Measurements from ENCODE around the gene DHX40. TPM values are rescaled to one million over a fixed set of nuclear protein-coding genes. Genes with fewer than 3 reads are reported as not detected.

DHX40 gene
- total and polyA plus RNA-seq, 2 experiments from 2014 or later: 12.5 to 43.8 TPM

- WGBS (ENCODE audit: low lambda C conversion rate, missing lambda C conversion rate): 67% methylated on average over 1 of the region's 1 CpG
- Histone ChIP-seq H3K27me3 (no peaks in the 10 kb centered on the region), H3K79me2 (peaks cover 36% of the 10 kb centered on the region), H3K4me1 (ENCODE audit: insufficient read depth) (peaks cover 28% of the 10 kb centered on the region), H3K9me3 (ENCODE audit: low read depth) (no peaks in the 10 kb centered on the region), H3K27ac (peak overlapping the region; percentile 95), H3K36me3 (replicated peaks; ENCODE audit: insufficient read depth, low read depth) (no peaks in the 10 kb centered on the region), H4K20me1 (ENCODE audit: insufficient read depth, poor library complexity, severe bottlenecking) (peaks cover 16% of the 10 kb centered on the region), H3K4me2 (peak overlapping the region; percentile 86), H3K9me2 (replicated peaks; ENCODE audit: insufficient read depth) (no peaks in the 10 kb centered on the region), H2AFZ (no peak overlapping the region), H3K4me3 (no peak overlapping the region)
- peak; percentile 12 for DNase-seq (ENCODE audit: low spot score)
- no peak for TF ChIP-seq EZH2 (IDR thresholded peaks at IDR 0.05; ENCODE audit: borderline replicate concordance)
- TF ChIP-seq CTCF (IDR thresholded peaks at IDR 0.05; ENCODE audit: poor library complexity): no peak
- TF ChIP-seq EZH2phosphoT487 (IDR thresholded peaks at IDR 0.05; ENCODE audit: low read depth, severe bottlenecking, unreplicated experiment): no peak
Measured at GRCh38 chr17:59617156-59617732, 51.8 kb downstream of the DHX40 start.

- WGBS (ENCODE audit: low lambda C conversion rate, missing lambda C conversion rate): under 1% methylated on average over 11 of the region's 11 CpGs
- H3K4me1 ChIP-seq (ENCODE audit: insufficient read depth): peaks cover 36% of the 10 kb centered on the region
- peak overlapping the region; percentile 42 for H2AFZ ChIP-seq
- H3K79me2 ChIP-seq: peaks cover 53% of the 10 kb centered on the region
- H3K27me3 ChIP-seq: no peaks in the 10 kb centered on the region
- TF ChIP-seq EZH2phosphoT487 (IDR thresholded peaks at IDR 0.05; ENCODE audit: low read depth, severe bottlenecking, unreplicated experiment): no peak
- no peak for TF ChIP-seq CTCF (IDR thresholded peaks at IDR 0.05; ENCODE audit: poor library complexity)
- TF ChIP-seq EZH2 (IDR thresholded peaks at IDR 0.05; ENCODE audit: borderline replicate concordance): no peak
- H4K20me1 ChIP-seq (ENCODE audit: insufficient read depth, poor library complexity, severe bottlenecking): peaks cover 34% of the 10 kb centered on the region
- peak overlapping the region; percentile 95 for H3K27ac ChIP-seq
- H3K9me3 ChIP-seq (ENCODE audit: low read depth): no peaks in the 10 kb centered on the region
- no peaks in the 10 kb centered on the region for H3K36me3 ChIP-seq (replicated peaks; ENCODE audit: insufficient read depth, low read depth)
- DNase-seq (ENCODE audit: low spot score): no peak
- peak overlapping the region; percentile 86 for H3K4me2 ChIP-seq
- H3K4me3 ChIP-seq: peak overlapping the region; percentile 68
- no peaks in the 10 kb centered on the region for H3K9me2 ChIP-seq (replicated peaks; ENCODE audit: insufficient read depth)
Measured at GRCh38 chr17:59619035-59619297, 53.6 kb downstream of the DHX40 start.

DNA sequence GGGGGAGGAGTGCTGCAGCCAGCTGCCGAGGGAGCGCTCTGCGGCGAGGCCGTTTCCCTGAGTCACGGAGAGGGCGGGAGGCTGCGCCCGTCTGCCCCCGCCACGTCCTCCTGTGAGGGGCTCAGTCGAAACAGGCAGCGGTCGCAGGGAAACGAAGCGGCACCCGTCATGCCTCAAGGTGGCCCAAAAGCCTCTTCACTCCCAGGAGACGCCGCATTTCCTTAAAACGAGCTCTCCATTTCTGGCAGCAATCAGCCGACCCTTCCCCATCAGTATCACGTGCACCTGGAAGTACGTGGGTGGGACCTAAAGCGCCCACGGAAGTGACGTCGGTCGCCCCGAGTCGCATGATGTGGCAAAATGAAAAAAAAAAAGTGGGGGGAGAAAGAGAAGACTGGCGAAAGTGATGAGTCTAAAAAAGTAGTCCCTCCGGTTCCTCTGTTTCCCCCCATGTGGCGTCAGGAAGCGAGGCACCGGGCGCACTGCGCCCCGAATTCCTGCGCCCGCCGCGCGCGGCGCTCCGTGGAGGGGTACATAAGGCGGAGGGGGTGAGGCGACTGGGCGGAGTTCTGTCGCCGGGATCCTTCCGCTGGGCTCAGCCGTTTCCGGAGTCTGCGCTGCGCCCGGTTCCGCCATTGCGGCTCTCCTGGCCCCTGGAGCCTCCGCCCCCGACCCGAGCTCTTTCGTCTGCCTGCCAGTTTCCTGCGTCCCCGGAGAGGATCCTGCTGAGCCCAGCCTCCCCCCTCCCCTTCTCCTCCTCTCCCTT, 54.1 kb downstream of the DHX40 start, which contains the start of gene CLTC:
TSS of gene CLTC (plus strand) at position 598 of the 766 bp plus-strand sequence. CDS start 237 bp downstream, outside the sequence.
- TF ChIP-seq EZH2 (IDR thresholded peaks at IDR 0.05; ENCODE audit: borderline replicate concordance) (no peak), CTCF (IDR thresholded peaks at IDR 0.05; ENCODE audit: poor library complexity) (no peak), EZH2phosphoT487 (IDR thresholded peaks at IDR 0.05; ENCODE audit: low read depth, severe bottlenecking, unreplicated experiment) (no peak)
- H3K4me1 ChIP-seq (ENCODE audit: insufficient read depth): peaks cover 38% of the 10 kb centered on the region
- WGBS (ENCODE audit: low lambda C conversion rate, missing lambda C conversion rate): 1% methylated on average over 53 of the region's 65 CpGs

More for the DNA sequence above, 54.1 kb downstream of the DHX40 start, which contains the start of gene CLTC:
- H3K27me3 ChIP-seq: no peaks in the 10 kb centered on the region
- no peaks in the 10 kb centered on the region for H3K9me3 ChIP-seq (ENCODE audit: low read depth)
- H2AFZ ChIP-seq: peak within 1 kb of the TSS; percentile 67
- peak within 1 kb of the TSS; percentile 95 for H3K27ac ChIP-seq
- peak within 1 kb of the TSS; percentile 86 for H3K4me2 ChIP-seq
- H3K4me3 ChIP-seq: peak within 1 kb of the TSS; percentile 68
- DNase-seq (ENCODE audit: low spot score): peak; percentile 96
- peaks cover 39% of the 10 kb centered on the region for H4K20me1 ChIP-seq (ENCODE audit: insufficient read depth, poor library complexity, severe bottlenecking)
- H3K9me2 ChIP-seq (replicated peaks; ENCODE audit: insufficient read depth): no peaks in the 10 kb centered on the region
- H3K79me2 ChIP-seq: peaks cover 58% of the 10 kb centered on the region
- H3K36me3 ChIP-seq (replicated peaks; ENCODE audit: insufficient read depth, low read depth): no peaks in the 10 kb centered on the region
